Neural cell (in vitro differentiated cells): ENCODE measurements around the gene POLE.

Source experiments
- EP300 ChIP-seq: fragments of 450-650 bp; conservative IDR thresholded peaks from 2 replicates; pipeline ENCODE4 v1.6.1; 2014; ENCODE audit warnings: antibody characterized with exemption, mild to moderate bottlenecking, moderate library complexity; ENCODE audit not compliant: poor library complexity, severe bottlenecking
- POLR2AphosphoS5 ChIP-seq: IDR thresholded peaks from 2 replicates; pipeline ENCODE4 v1.6.1; 2012

- TF ChIP-seq POLR2AphosphoS5, result no peak
- TF ChIP-seq EP300, result no peak
Measured at GRCh38 chr12:132647858-132648257, 39.3 kb downstream of the POLE start.
